OCI-M1 (cell line): ENCODE data around the gene C1orf53.

Experiments
- DNase-seq: peaks from one replicate; lab custom pipeline; 2025; lab: John Stamatoyannopoulos, UW

Gene C1orf53

DNA sequence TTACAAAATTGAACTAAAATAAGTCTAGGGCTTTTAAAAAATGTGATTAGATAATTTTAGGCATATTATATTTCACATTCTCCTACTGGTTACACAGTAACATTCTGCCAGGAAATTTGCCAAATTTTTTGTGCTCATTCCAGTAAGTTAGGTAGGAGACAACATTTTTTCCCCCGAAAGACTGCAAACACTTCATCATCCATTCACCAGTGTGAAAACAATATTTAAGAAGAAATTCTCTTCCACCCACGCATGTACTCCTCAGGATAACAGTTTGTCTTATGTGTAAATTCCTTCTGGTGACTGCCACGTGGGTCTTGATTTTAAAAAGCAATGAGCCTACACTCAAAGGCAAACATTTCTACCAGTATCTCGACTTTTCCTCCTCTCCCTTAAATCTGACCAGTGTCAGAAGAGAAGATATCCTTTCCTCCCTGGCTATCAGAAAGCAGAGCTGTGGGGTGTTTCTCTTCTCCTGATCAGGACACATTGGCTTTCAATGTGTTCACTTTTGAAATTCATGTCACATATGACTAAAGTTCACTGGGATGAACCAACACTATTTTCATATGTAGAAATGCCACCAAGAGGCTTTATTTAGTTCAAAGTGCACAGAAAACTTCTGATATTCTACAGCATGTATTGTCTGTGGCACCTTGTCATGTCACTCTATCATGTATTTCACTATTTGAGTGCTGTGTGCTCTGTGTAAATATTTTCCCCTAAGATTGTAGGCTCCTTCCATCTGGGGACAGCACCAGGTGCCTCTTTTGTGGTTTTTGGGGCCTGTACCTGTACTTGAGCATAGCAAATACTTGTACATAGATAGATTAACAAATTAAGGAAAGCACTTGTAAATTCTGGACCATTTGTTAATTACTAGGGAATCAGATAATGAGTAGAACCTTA lies 53.3 kb downstream of the C1orf53 start:
- DNase-seq: no peak
